Measurements from ENCODE around the gene HSDL1. TPM values are rescaled to one million over a fixed set of nuclear protein-coding genes. Genes with fewer than 3 reads are reported as not detected.
"Not testable (repeated sequence)": the region's sequence is repeated elsewhere in the genome, so short reads cannot be mapped to it uniquely, and the experiment has no call there.

HSDL1 gene
- total RNA-seq, 1 donor from 2014 or later = 15.3 TPM

DNA sequence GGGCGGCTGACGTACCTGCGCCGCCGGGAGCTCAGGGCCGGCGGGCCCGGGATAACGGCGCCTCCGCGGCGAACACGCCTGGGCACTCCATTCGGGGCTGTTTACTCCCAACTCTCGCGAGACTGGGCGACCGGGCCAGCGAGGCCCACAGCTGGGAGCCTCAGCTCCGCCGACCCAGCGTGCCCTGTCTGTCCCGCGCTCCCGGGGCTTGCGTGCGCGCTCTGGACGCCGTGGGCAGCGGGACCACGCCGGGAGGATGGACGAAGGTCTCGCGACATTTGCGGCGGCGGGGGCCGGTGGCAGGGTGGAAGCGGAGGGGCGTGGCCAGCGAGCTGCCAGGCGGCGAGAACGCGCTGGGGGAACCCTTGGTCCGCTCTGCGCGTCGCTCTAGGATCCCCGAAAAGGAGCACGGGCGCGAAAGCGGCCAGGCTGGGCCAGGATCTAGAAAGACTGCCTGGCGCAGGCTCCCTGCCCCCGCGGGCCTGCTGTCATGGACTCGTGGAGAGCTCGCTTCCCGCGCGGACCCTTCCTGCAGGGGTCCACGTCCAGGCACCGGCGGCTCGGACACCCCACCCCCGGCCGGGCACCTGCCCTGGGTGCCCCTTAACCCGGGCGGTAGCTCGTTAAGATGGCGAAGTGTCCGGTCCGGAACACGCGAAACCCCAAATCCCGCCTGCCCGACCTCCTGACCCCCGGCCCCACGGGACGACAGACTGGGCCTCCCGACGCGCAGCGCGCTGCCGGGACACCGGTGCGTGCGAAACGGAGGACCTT is 28.1 kb downstream of the HSDL1 start, which contains the start of gene MBTPS1:
Gene MBTPS1, minus strand, starts transcription at position 223 of the 774 bp plus-strand sequence. CDS start 15,159 bp downstream, outside the sequence.
- Mint-ChIP-seq H3K9me3 (no peaks in the 10 kb centered on the region), H3K4me1 (peaks cover 25% of the 10 kb centered on the region), H3K27ac (peak within 1 kb of the TSS; percentile 89), H3K27me3 (no peaks in the 10 kb centered on the region), H3K36me3 (ENCODE audit: low read depth) (peaks cover 8% of the 10 kb centered on the region), H3K4me3 (peak within 1 kb of the TSS; percentile 92)
- ATAC-seq (ENCODE audit: low read depth) = peak; percentile 91
- POLR2A ChIA-PET = interaction anchor here (0.9 to 4.9 kb wide), 17 partner anchors 9 to 489 kb away, joined by 3 to 47 read pairs (median 4); partner anchors contain the start of genes DNAAF1, HSBP1, HSDL1 and MLYCD
- peak; percentile 99 for DNase-seq
- intact Hi-C loops (cut with micrococcal nuclease) = loop anchor here (1.0 kb wide), 3 partner anchors 16 to 29 kb away; partner anchors contain the start of genes DNAAF1 and HSDL1
- CTCF ChIA-PET = interaction anchor here (0.8 to 3.6 kb wide), 11 partner anchors 16 to 911 kb away, joined by 3 to 17 read pairs (median 6); partner anchors contain the start of genes DNAAF1, HSDL1, KIAA0513 and TAF1C
- no peak for TF ChIP-seq CTCF (IDR thresholded peaks at IDR 0.05)

DNA sequence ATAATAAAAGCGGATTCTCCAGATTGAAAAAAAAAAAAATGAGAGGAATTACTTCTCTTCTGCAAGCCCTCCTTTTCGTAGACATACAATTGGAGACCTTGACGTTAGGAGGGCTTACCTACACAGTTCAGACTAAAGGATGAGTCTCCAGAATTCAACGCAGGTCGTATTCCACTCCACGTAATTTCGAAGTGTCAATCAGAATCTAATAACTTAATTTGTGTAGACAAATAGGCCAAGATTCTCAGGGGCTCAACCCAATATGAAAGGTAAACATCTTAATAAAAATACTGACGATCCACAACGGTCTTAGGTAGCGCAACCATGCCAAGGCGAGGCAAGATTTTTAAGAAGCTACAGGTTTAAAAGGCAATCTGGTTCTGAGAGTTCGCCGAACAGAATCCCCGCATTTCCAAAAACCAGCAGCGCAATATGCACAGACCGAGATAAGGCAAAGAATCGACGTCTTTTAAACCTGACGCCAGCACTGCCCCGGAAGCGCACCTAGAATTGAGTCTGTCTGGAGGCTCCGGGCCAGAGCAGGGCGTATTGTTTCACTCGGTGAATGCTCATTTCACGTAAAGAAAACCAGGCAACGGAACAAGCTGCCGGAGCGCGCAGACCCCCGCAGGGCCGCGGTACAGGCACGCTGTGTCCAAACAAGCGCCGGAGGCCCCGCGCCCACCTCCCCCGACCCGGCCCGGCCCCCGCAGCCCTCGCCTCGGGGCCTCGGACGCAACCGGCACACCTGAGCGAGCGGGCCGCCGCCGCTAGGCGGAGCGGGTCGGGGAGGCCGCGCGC is 28.9 kb downstream of the HSDL1 start:
- peak overlapping the region; percentile 92 for H3K4me3 Mint-ChIP-seq
- POLR2A ChIA-PET = interaction anchor here (0.5 to 4.9 kb wide), 19 partner anchors 9 to 536 kb away, joined by 3 to 47 read pairs (median 4); partner anchors contain the start of genes DNAAF1, HSBP1, HSDL1 and TAF1C
- peaks cover 8% of the 10 kb centered on the region for H3K36me3 Mint-ChIP-seq (ENCODE audit: low read depth)
- no peak for DNase-seq
- ATAC-seq (ENCODE audit: low read depth) = peak; percentile 27
- H3K27ac Mint-ChIP-seq = peak overlapping the region; percentile 89
- H3K27me3 Mint-ChIP-seq = no peaks in the 10 kb centered on the region
- H3K4me1 Mint-ChIP-seq = peaks cover 30% of the 10 kb centered on the region
- CTCF ChIA-PET = interaction anchor here (0.8 to 3.6 kb wide), 11 partner anchors 15 to 911 kb away, joined by 3 to 17 read pairs (median 6); partner anchors contain the start of genes DNAAF1, HSDL1, KIAA0513 and TAF1C
- TF ChIP-seq CTCF (IDR thresholded peaks at IDR 0.05) = no peak
- H3K9me3 Mint-ChIP-seq = no peaks in the 10 kb centered on the region
- intact Hi-C loops (cut with micrococcal nuclease) = loop anchor here (1.0 kb wide), 3 partner anchors 17 to 29 kb away; partner anchors contain the start of genes DNAAF1 and HSDL1

GRCh38 chr16:84111949-84112348 is 33.0 kb downstream of the HSDL1 start:
- CTCF ChIA-PET; H3K4me3 Mint-ChIP-seq; H3K27ac Mint-ChIP-seq; DNase-seq; POLR2A ChIA-PET; H3K27me3 Mint-ChIP-seq; ATAC-seq (ENCODE audit: low read depth); H3K9me3 Mint-ChIP-seq: not testable (repeated sequence)
- Mint-ChIP-seq H3K4me1 (peaks cover 37% of the 10 kb centered on the region), H3K36me3 (ENCODE audit: low read depth) (peaks cover 31% of the 10 kb centered on the region)
- intact Hi-C loops (cut with micrococcal nuclease) = loop anchor here (2.0 kb wide), 1 partner anchor 33 kb away; the partner anchor contains the start of genes DNAAF1 and HSDL1

GRCh38 chr16:84111525-84111924 is 33.5 kb downstream of the HSDL1 start:
- POLR2A ChIA-PET = no interaction called here
- CTCF ChIA-PET = no interaction called here
- Mint-ChIP-seq H3K4me3 (no peak overlapping the region), H3K36me3 (ENCODE audit: low read depth) (peaks cover 36% of the 10 kb centered on the region), H3K27ac (no peak overlapping the region), H3K9me3 (no peaks in the 10 kb centered on the region), H3K27me3 (no peaks in the 10 kb centered on the region), H3K4me1 (peaks cover 37% of the 10 kb centered on the region)
- no peak for ATAC-seq (ENCODE audit: low read depth)
- intact Hi-C loops (cut with micrococcal nuclease) = no loop called here
- TF ChIP-seq CTCF (IDR thresholded peaks at IDR 0.05) = no peak
- no peak for DNase-seq

DNA sequence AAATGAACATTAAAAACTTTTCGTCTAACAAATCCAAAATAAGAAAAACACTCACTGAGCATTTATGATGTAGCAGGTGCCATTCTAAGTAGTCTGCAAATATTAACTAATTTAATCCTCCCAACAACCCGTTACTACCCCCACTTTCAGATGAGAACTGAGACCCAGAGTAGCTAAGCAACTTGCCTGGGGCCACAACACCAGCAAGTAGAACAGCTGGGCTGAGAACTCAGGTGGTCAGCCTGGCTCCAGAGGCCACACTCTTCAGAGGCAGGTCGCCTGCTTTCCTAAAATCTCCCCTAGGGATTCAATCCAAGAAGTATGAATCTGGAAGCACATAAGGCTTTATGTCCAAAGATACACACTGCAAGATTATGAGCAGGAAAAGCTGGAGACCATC is 34.5 kb downstream of the HSDL1 start:
- H3K9me3 Mint-ChIP-seq = no peaks in the 10 kb centered on the region
- no peaks in the 10 kb centered on the region for H3K27me3 Mint-ChIP-seq
- ATAC-seq (ENCODE audit: low read depth) = no peak
- CTCF ChIA-PET = no interaction called here
- H3K36me3 Mint-ChIP-seq (ENCODE audit: low read depth) = peaks cover 39% of the 10 kb centered on the region
- TF ChIP-seq CTCF (IDR thresholded peaks at IDR 0.05) = no peak
- no peak for DNase-seq
- peaks cover 36% of the 10 kb centered on the region for H3K4me1 Mint-ChIP-seq
- no peak overlapping the region for H3K27ac Mint-ChIP-seq
- no peak overlapping the region for H3K4me3 Mint-ChIP-seq
- intact Hi-C loops (cut with micrococcal nuclease) = no loop called here
- POLR2A ChIA-PET = no interaction called here

All from activated B cell treated with CpG ODN at 0.5 μM for 24 hours (primary cell).